Mammary epithelial cell (primary cell): ENCODE measurements around the gene TOLLIP.

Source experiments
- EZH2 ChIP-seq: IDR thresholded peaks from 2 replicates; pipeline ENCODE4 v1.6.1; 2012; ENCODE audit warnings: low read length, inconsistent platforms, borderline replicate concordance
- TF ChIP-seq, protein P1 (sequence below), 2 donors: IDR thresholded peaks in 1 of 2; conservative IDR thresholded peaks in 1 of 2; 2 replicates each; pipeline ENCODE4 v1.5.1; 2011 to 2012; ENCODE audit warnings: inconsistent platforms in 2 of 2, low read length in 2 of 2, mild to moderate bottlenecking in 2 of 2, control low read depth in 1 of 2, low read depth in 1 of 2; ENCODE audit not compliant: insufficient read depth in 1 of 2; ENCODE audit errors: extremely low read depth in 1 of 2

DNA sequence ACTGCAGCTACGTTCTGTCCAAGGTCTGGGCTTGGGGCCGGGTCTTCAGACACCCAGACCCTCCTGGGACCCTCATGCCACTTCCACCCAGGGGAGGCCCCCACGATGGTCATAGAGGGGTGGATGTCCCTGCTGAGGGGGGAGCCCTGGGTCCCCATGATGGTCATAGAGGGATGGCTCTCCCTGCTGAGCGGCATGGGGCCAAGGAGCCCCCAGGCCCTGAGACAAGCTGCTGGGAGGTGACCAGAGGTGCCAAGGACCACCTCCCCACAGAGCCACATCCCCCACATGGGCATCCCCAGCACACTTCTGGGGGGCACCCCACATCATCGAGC lies 79.3 kb downstream of the TOLLIP start:
- TF ChIP-seq EZH2, result no peak
- TF ChIP-seq, protein P1, sequence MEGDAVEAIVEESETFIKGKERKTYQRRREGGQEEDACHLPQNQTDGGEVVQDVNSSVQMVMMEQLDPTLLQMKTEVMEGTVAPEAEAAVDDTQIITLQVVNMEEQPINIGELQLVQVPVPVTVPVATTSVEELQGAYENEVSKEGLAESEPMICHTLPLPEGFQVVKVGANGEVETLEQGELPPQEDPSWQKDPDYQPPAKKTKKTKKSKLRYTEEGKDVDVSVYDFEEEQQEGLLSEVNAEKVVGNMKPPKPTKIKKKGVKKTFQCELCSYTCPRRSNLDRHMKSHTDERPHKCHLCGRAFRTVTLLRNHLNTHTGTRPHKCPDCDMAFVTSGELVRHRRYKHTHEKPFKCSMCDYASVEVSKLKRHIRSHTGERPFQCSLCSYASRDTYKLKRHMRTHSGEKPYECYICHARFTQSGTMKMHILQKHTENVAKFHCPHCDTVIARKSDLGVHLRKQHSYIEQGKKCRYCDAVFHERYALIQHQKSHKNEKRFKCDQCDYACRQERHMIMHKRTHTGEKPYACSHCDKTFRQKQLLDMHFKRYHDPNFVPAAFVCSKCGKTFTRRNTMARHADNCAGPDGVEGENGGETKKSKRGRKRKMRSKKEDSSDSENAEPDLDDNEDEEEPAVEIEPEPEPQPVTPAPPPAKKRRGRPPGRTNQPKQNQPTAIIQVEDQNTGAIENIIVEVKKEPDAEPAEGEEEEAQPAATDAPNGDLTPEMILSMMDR (conservative IDR thresholded peaks at IDR 0.05 in 1 of 2, IDR thresholded peaks at IDR 0.05 in 1 of 2; ENCODE audit: extremely low read depth in 1 of 2, insufficient read depth in 1 of 2, low read depth in 1 of 2, low read length in 2 of 2), result no peak
